K562 (cell line): ENCODE data around the gene CAMSAP2. TPM values are rescaled to one million over a fixed set of nuclear protein-coding genes. Genes with fewer than 3 reads are reported as not detected.

Source experiments
- ATAC-seq: fragments of 200-7000 bp; cut with Tn5 transposase; 3 replicates; pipeline ENCODE4 v1.9.1; 2020; ENCODE audit warnings: moderate library complexity
- BruUV-seq: library from RNA; stranded (reverse); fragments of 400-500 nt; replicated peaks from 2 replicates; lab custom pipeline; 2021; lab: Mats Ljungman, UMichigan
- CTCF ChIA-PET: fragments of 300-600 bp; formaldehyde crosslinking; extraction: SDS; loops from one replicate; lab custom pipeline; 2021; ENCODE audit warnings: low intra/inter-chr PET ratio; lab: Yijun Ruan, JAX
- POLR2A ChIA-PET: fragments of 300-600, 350-650 bp; sonication (Branson Sonifier 250); formaldehyde crosslinking; extraction: SDS; loops from one replicate; lab custom pipeline; 2021; ENCODE audit warnings: antibody characterized with exemption, inconsistent platforms; lab: Yijun Ruan, JAX
- DNase-seq, 4 experiments: peaks; one replicate each; pipeline versions ENCODE4 v3.0.0 to v3.0.0-alpha.2; 2011 to 2018; ENCODE audit warnings: low spot score in 3 of 4, mixed read lengths in 3 of 4; ENCODE audit errors: extremely low read depth in 1 of 4
- FAIRE-seq: peaks from 2 replicates; lab custom pipeline; 2011; peaks lifted over from hg19 to GRCh38; lab: Jason Lieb, UNC
- H2AFZ ChIP-seq: 2 replicates; pipeline ENCODE4 v1.6.0; 2011; ENCODE audit warnings: low read depth, low read length, control low read depth, inconsistent platforms
- H3K27ac ChIP-seq: fragments of 200-600 bp; 3 replicates; pipeline ENCODE4 v1.8.0; 2011; ENCODE audit warnings: low read depth, mild to moderate bottlenecking, control low read depth, inconsistent platforms, low read length, moderate library complexity, mixed read lengths; ENCODE audit errors: extremely low read depth
- H3K27me3 ChIP-seq, 2 experiments: fragments of 300-600 bp in 1 of 2; 2 replicates in 1 of 2; 3 replicates in 1 of 2; pipeline versions ENCODE4 v1.6.0 to v1.8.0; 2011; ENCODE audit warnings: inconsistent platforms in 2 of 2, low read length in 2 of 2, mild to moderate bottlenecking in 1 of 2, mixed read lengths in 1 of 2, moderate library complexity in 1 of 2; ENCODE audit not compliant: control insufficient read depth in 2 of 2, insufficient read depth in 2 of 2
- H3K36me3 ChIP-seq: fragments of 300-600 bp; 3 replicates; pipeline ENCODE4 v1.8.0; 2011; ENCODE audit warnings: mild to moderate bottlenecking, low read length, inconsistent platforms; ENCODE audit not compliant: control insufficient read depth, insufficient read depth
- H3K4me1 ChIP-seq, 2 experiments: fragments of 200-600 bp in 1 of 2; replicated peaks in 1 of 2; 2 replicates in 1 of 2; 3 replicates in 1 of 2; pipeline versions ENCODE4 v1.5.1 to v1.8.0; 2011; ENCODE audit warnings: inconsistent platforms in 2 of 2, low read length in 2 of 2, mild to moderate bottlenecking in 1 of 2, mixed read lengths in 1 of 2, moderate library complexity in 1 of 2; ENCODE audit not compliant: control insufficient read depth in 2 of 2, insufficient read depth in 2 of 2
- H3K4me2 ChIP-seq: 2 replicates; pipeline ENCODE4 v1.6.1; 2011; ENCODE audit warnings: low read length, control low read depth, inconsistent platforms, mixed read lengths; ENCODE audit not compliant: insufficient read depth
- H3K4me3 ChIP-seq: fragments of 200-600 bp; sonication (generic), shearing (Covaris generic); 2 replicates; pipeline ENCODE4 v1.5.1; 2016; ENCODE audit warnings: control low read depth, inconsistent platforms
- H3K79me2 ChIP-seq: fragments of 200-600 bp; 3 replicates; pipeline ENCODE4 v1.8.0; 2011; ENCODE audit warnings: low read length, inconsistent platforms; ENCODE audit not compliant: control insufficient read depth, insufficient read depth
- H3K9ac ChIP-seq, 2 experiments: 2 replicates each; pipeline versions ENCODE4 v1.6.0 to v1.6.1; 2011; ENCODE audit warnings: low read depth in 2 of 2, low read length in 2 of 2, control low read depth in 1 of 2, inconsistent platforms in 1 of 2, mild to moderate bottlenecking in 1 of 2, mixed read lengths in 1 of 2; ENCODE audit not compliant: insufficient read depth in 1 of 2
- H3K9me1 ChIP-seq: one replicate; pipeline ENCODE4 v1.6.0; 2011; ENCODE audit warnings: inconsistent platforms, mild to moderate bottlenecking, low read length, moderate library complexity; ENCODE audit not compliant: control insufficient read depth, insufficient read depth
- H3K9me3 ChIP-seq: replicated peaks from 2 replicates; pipeline ENCODE4 v1.5.1; 2011; ENCODE audit warnings: low read depth, low read length, inconsistent platforms; ENCODE audit not compliant: control insufficient read depth, insufficient read depth
- H4K20me1 ChIP-seq: replicated peaks from 2 replicates; pipeline ENCODE4 v1.6.1; 2011; ENCODE audit warnings: low read length, inconsistent platforms, mixed read lengths; ENCODE audit not compliant: control insufficient read depth, insufficient read depth
- CHD4 ChIP-seq: fragments of 200-600 bp; sonication (generic); IDR thresholded peaks from 3 replicates; pipeline ENCODE4 v1.6.1; 2012; ENCODE audit warnings: low read depth, mild to moderate bottlenecking, mixed read lengths, low read length, inconsistent platforms; ENCODE audit not compliant: insufficient read depth, insufficient replicate concordance, poor library complexity, severe bottlenecking
- DPF2 ChIP-seq: fragments of 450-650 bp; IDR thresholded peaks from 2 replicates; pipeline ENCODE4 v1.6.1; 2016
- SMAD4 ChIP-seq: fragments of 250-450 bp; sonication (Bioruptor Pico); conservative IDR thresholded peaks from 2 replicates; pipeline ENCODE4 v1.8.0; 2021; ENCODE audit warnings: inconsistent platforms, mild to moderate bottlenecking, moderate library complexity
- TBP ChIP-seq: optimal IDR thresholded peaks from 2 replicates; pipeline ENCODE3; 2011; ENCODE audit warnings: low read depth, low read length, improper control_type of control experiment
- U2AF2 ChIP-seq: fragments of 200-400 bp; formaldehyde crosslinking; optimal IDR thresholded peaks from 2 replicates; pipeline ENCODE3; 2017; ENCODE audit warnings: low read depth, mild to moderate bottlenecking, low read length
- ZSCAN29 ChIP-seq: fragments of 450-650 bp; IDR thresholded peaks from 2 replicates; pipeline ENCODE4 v1.6.1; 2017
- WGBS: fragments of 100-300 bp; shearing (Covaris generic); methylation state at CpG from one replicate; pipeline ENCODE4 v1.1.6; 2016; ENCODE audit warnings: low coverage, mixed read lengths; ENCODE audit not compliant: insufficient coverage; ENCODE audit errors: missing lambda C conversion rate; 5-methylcytosine and 5-hydroxymethylcytosine counted together
- in situ Hi-C: fragments of 300-500 bp; cut with MboI; formaldehyde crosslinking; loops from 4 replicates; pipeline ENCODE4 v1.15.0; 2018; ENCODE audit warnings: inconsistent platforms, mixed read lengths
- intact Hi-C: fragments of 100-400 bp; cut with micrococcal nuclease; formaldehyde crosslinking; loops from 2 replicates; pipeline ENCODE4 v1.14.2; 2022
- polyA plus RNA-seq, 8 experiments: library from polyadenylated mRNA; depleted of rRNA in 4 of 8; stranded (reverse) in 5 of 8; unstranded in 3 of 8; fragments of >200 nt; fragmentation: Nextera tagmentation in 2 of 8; fragmentation: Illumina TruSeq in 1 of 8; extraction: Ambion mirVana in 2 of 8; extraction: Trizol in 1 of 8; gene quantifications; 2 replicates each; pipeline versions ENCODE4 v1.2.1 to v1.2.3, GENCODE V29; 2011 to 2014; ENCODE audit warnings: inconsistent platforms in 1 of 8, missing spikeins in 1 of 8
- total RNA-seq, 7 experiments: library from RNA; depleted of rRNA in 6 of 7; stranded (reverse); fragments of >200 nt in 6 of 7; fragmentation: Illumina TruSeq in 2 of 7; extraction: Trizol in 2 of 7; gene quantifications; 2 replicates each; pipeline versions ENCODE4 v1.2.1 to v1.2.3, GENCODE V29; 2011 to 2021; ENCODE audit warnings: low replicate concordance in 1 of 7
- TF ChIP-seq, protein P1 (sequence below): fragments of 450-650 bp; IDR thresholded peaks from 2 replicates; pipeline ENCODE4 v1.6.1; 2017; ENCODE audit warnings: antibody characterized with exemption, mild to moderate bottlenecking
- TF ChIP-seq, protein P2 (sequence below): fragments of 450-650 bp; formaldehyde crosslinking; IDR thresholded peaks from 2 replicates; pipeline ENCODE4 v1.4.0; 2022; ENCODE audit warnings: missing genetic modification characterization
- TF ChIP-seq, protein P3 (sequence below): fragments of 250-450 bp; sonication (Bioruptor Pico); IDR thresholded peaks from 2 replicates; pipeline ENCODE4 v1.4.0; 2020; ENCODE audit warnings: mild to moderate bottlenecking
- TF ChIP-seq, protein P4 (sequence below): fragments of 200-800 bp; sonication (Bioruptor generic); IDR thresholded peaks from 2 replicates; pipeline ENCODE4 v1.6.1; 2016; ENCODE audit warnings: missing genetic modification characterization, missing compliant biosample characterization

The CAMSAP2 gene
- total and polyA plus RNA-seq, 9 of the 15 experiments (the other 6 are each of a cell fraction or from before 2014, with no cell fraction given), result 1.4 to 7.5 (median 2.7) TPM

DNA sequence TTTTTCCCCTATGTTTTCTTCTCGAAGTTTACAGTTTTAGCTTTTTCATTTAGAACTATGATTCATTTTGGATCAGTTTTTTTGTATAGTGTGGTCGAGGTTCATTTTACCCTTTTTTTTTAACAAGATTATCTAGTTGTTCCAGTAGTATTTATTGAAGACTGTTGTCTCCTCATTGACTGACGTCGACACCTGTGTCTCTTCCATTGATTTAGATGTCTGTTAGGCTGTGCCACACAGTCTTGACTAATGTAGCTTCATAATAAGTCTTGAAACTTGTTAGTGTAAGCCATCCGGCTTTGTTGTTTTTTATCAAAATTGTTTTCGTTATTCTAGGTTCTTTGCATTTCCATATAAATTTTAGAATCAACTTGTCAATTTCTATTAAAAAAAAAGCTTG, 45.2 kb downstream of the CAMSAP2 start:
- Histone ChIP-seq H3K79me2 (no peaks in the 10 kb centered on the region), H3K36me3 (no peaks in the 10 kb centered on the region), H3K9ac (no peak overlapping the region), H3K9me3 (no peaks in the 10 kb centered on the region), H3K4me1 (no peaks in the 10 kb centered on the region; a peak in 1 of 5 replicates), H4K20me1 (no peaks in the 10 kb centered on the region), H3K9me1 (no peaks in the 10 kb centered on the region), H3K27ac (no peak overlapping the region), H3K4me3 (no peak overlapping the region), H2AFZ (no peak overlapping the region), H3K4me2 (no peak overlapping the region), H3K27me3 (no peaks in the 10 kb centered on the region)
- no TSS peak for BruUV-seq
- DNase-seq, result no peak
- CTCF ChIA-PET, result interaction anchor here (0.7 kb wide), 1 partner anchor 60 kb away, joined by 3 read pairs; no protein-coding TSS in a partner anchor
- in situ Hi-C loops (no loop called here), intact Hi-C loops (no loop called here)
- POLR2A ChIA-PET, result no interaction called here
- 45% methylated on average over 6 of the region's 6 CpGs for WGBS
- no peak for FAIRE-seq
- ATAC-seq, result no peak
- TF ChIP-seq SMAD4 (CRISPR knock-in tag) (no peak), TBP (no peak), CHD4 (no peak), ZSCAN29 (no peak), U2AF2 (no peak), DPF2 (no peak)
- TF ChIP-seq, protein P1, sequence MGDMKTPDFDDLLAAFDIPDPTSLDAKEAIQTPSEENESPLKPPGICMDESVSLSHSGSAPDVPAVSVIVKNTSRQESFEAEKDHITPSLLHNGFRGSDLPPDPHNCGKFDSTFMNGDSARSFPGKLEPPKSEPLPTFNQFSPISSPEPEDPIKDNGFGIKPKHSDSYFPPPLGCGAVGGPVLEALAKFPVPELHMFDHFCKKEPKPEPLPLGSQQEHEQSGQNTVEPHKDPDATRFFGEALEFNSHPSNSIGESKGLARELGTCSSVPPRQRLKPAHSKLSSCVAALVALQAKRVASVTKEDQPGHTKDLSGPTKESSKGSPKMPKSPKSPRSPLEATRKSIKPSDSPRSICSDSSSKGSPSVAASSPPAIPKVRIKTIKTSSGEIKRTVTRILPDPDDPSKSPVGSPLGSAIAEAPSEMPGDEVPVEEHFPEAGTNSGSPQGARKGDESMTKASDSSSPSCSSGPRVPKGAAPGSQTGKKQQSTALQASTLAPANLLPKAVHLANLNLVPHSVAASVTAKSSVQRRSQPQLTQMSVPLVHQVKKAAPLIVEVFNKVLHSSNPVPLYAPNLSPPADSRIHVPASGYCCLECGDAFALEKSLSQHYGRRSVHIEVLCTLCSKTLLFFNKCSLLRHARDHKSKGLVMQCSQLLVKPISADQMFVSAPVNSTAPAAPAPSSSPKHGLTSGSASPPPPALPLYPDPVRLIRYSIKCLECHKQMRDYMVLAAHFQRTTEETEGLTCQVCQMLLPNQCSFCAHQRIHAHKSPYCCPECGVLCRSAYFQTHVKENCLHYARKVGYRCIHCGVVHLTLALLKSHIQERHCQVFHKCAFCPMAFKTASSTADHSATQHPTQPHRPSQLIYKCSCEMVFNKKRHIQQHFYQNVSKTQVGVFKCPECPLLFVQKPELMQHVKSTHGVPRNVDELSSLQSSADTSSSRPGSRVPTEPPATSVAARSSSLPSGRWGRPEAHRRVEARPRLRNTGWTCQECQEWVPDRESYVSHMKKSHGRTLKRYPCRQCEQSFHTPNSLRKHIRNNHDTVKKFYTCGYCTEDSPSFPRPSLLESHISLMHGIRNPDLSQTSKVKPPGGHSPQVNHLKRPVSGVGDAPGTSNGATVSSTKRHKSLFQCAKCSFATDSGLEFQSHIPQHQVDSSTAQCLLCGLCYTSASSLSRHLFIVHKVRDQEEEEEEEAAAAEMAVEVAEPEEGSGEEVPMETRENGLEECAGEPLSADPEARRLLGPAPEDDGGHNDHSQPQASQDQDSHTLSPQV, result no peak
- TF ChIP-seq, protein P2, sequence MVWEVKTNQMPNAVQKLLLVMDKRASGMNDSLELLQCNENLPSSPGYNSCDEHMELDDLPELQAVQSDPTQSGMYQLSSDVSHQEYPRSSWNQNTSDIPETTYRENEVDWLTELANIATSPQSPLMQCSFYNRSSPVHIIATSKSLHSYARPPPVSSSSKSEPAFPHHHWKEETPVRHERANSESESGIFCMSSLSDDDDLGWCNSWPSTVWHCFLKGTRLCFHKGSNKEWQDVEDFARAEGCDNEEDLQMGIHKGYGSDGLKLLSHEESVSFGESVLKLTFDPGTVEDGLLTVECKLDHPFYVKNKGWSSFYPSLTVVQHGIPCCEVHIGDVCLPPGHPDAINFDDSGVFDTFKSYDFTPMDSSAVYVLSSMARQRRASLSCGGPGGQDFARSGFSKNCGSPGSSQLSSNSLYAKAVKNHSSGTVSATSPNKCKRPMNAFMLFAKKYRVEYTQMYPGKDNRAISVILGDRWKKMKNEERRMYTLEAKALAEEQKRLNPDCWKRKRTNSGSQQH, result no peak
- TF ChIP-seq, protein P3, sequence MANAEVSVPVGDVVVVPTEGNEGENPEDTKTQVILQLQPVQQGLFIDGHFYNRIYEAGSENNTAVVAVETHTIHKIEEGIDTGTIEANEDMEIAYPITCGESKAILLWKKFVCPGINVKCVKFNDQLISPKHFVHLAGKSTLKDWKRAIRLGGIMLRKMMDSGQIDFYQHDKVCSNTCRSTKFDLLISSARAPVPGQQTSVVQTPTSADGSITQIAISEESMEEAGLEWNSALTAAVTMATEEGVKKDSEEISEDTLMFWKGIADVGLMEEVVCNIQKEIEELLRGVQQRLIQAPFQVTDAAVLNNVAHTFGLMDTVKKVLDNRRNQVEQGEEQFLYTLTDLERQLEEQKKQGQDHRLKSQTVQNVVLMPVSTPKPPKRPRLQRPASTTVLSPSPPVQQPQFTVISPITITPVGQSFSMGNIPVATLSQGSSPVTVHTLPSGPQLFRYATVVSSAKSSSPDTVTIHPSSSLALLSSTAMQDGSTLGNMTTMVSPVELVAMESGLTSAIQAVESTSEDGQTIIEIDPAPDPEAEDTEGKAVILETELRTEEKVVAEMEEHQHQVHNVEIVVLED (CRISPR knock-in tag), result no peak
- TF ChIP-seq, protein P4, sequence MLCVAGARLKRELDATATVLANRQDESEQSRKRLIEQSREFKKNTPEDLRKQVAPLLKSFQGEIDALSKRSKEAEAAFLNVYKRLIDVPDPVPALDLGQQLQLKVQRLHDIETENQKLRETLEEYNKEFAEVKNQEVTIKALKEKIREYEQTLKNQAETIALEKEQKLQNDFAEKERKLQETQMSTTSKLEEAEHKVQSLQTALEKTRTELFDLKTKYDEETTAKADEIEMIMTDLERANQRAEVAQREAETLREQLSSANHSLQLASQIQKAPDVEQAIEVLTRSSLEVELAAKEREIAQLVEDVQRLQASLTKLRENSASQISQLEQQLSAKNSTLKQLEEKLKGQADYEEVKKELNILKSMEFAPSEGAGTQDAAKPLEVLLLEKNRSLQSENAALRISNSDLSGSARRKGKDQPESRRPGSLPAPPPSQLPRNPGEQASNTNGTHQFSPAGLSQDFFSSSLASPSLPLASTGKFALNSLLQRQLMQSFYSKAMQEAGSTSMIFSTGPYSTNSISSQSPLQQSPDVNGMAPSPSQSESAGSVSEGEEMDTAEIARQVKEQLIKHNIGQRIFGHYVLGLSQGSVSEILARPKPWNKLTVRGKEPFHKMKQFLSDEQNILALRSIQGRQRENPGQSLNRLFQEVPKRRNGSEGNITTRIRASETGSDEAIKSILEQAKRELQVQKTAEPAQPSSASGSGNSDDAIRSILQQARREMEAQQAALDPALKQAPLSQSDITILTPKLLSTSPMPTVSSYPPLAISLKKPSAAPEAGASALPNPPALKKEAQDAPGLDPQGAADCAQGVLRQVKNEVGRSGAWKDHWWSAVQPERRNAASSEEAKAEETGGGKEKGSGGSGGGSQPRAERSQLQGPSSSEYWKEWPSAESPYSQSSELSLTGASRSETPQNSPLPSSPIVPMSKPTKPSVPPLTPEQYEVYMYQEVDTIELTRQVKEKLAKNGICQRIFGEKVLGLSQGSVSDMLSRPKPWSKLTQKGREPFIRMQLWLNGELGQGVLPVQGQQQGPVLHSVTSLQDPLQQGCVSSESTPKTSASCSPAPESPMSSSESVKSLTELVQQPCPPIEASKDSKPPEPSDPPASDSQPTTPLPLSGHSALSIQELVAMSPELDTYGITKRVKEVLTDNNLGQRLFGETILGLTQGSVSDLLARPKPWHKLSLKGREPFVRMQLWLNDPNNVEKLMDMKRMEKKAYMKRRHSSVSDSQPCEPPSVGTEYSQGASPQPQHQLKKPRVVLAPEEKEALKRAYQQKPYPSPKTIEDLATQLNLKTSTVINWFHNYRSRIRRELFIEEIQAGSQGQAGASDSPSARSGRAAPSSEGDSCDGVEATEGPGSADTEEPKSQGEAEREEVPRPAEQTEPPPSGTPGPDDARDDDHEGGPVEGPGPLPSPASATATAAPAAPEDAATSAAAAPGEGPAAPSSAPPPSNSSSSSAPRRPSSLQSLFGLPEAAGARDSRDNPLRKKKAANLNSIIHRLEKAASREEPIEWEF (CRISPR knock-in tag), result no peak
